Gastroesophageal sphincter (tissue), 4 donors: ENCODE results near the gene ABHD4. TPM values are rescaled to one million over a fixed set of nuclear protein-coding genes. Genes with fewer than 3 reads are reported as not detected.

ENCODE experiments used
- ATAC-seq: fragments of 150-250 bp; one replicate; pipeline ENCODE4 v1.9.1; 2016; ENCODE audit warnings: mild to moderate bottlenecking, moderate library complexity
- H3K27ac ChIP-seq, 4 donors: fragments of 200-600 bp; sonication (generic) in 3 of 4; 1 replicate in 3 of 4; 2 replicates in 1 of 4; pipeline ENCODE4 v1.5.1; 2016 to 2019
- H3K27me3 ChIP-seq: fragments of 200-600 bp; sonication (generic); one replicate; pipeline ENCODE4 v1.5.1; 2019
- H3K36me3 ChIP-seq, 2 donors: fragments of 200-600 bp; sonication (generic); one replicate each; pipeline ENCODE4 v1.5.1; 2019; ENCODE audit warnings: control low read depth in 1 of 2
- H3K4me1 ChIP-seq, 3 donors: fragments of 200-600 bp; sonication (generic); 1 replicate in 2 of 3; 2 replicates in 1 of 3; pipeline ENCODE4 v1.5.1; 2016 to 2019; ENCODE audit warnings: control low read depth in 2 of 3
- H3K4me3 ChIP-seq, 2 donors: fragments of 200-600 bp; sonication (generic); one replicate each; pipeline ENCODE4 v1.5.1; 2019; ENCODE audit warnings: mild to moderate bottlenecking in 1 of 2, moderate library complexity in 1 of 2
- H3K9me3 ChIP-seq, 3 donors: fragments of 200-600 bp; sonication (generic); one replicate each; pipeline ENCODE4 v1.5.1; 2017 to 2019; ENCODE audit warnings: control low read depth in 2 of 3
- EP300 ChIP-seq: sonication (generic); formaldehyde crosslinking; IDR thresholded peaks from one replicate; pipeline ENCODE4 v1.6.1; 2017; ENCODE audit warnings: antibody characterized with exemption, mild to moderate bottlenecking
- POLR2A ChIP-seq, 2 donors: fragments of 450-650 bp; IDR thresholded peaks; one replicate each; pipeline ENCODE4 v1.6.1; 2017; ENCODE audit warnings: antibody characterized with exemption in 2 of 2, mild to moderate bottlenecking in 2 of 2, moderate library complexity in 1 of 2
- POLR2AphosphoS5 ChIP-seq: sonication (generic); formaldehyde crosslinking; IDR thresholded peaks from one replicate; pipeline ENCODE4 v1.6.1; 2017; ENCODE audit warnings: antibody characterized with exemption
- WGBS, 2 donors: methylation state at CpG; one replicate each; pipeline ENCODE4 v1.1.5; 2018; ENCODE audit warnings: low coverage in 1 of 2; 5-methylcytosine and 5-hydroxymethylcytosine counted together
- total RNA-seq, 4 donors: library from RNA; depleted of rRNA; stranded (reverse); fragments of >200 nt; gene quantifications; one replicate each; pipeline ENCODE4 v1.1.0, GENCODE V29; 2016
- TF ChIP-seq, protein P1 (sequence below), 4 experiments: fragments of 200-600 bp in 2 of 4; fragments of 450-650 bp in 2 of 4; sonication (generic) in 1 of 4; IDR thresholded peaks; one replicate each; pipeline ENCODE4 v1.5.1; 2017 to 2019; ENCODE audit warnings: antibody characterized with exemption in 4 of 4, mild to moderate bottlenecking in 2 of 4, moderate library complexity in 2 of 4

The ABHD4 gene
- total RNA-seq, 4 donors from 2014 or later, result 23.8 to 42.0 (median 31.0) TPM

DNA sequence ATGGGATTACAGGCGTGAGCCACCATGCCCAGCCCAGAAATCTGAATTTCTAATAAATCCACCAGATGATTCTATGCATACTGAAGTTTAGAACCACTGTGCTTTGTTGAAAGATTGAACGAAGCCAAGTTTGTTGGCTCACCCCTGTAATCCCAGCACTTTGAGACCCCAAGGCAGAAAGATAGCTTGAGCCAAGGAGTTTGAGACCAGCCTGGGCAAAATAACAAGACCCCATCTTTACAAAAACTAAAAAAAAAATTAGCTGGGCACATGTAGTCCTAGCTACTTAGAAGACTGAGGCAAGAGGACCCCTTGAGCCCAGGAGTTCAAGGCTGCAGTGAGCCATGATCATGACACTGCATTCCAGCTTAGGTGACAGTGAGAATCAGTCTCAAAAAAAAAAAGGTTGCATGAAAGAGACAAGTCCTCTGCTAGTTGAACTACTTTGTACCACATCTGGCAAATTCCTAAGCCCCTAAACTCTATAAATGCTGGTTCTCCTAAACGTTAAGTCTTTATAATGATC is 1.7 kb upstream of the ABHD4 start:
- Histone ChIP-seq H3K9me3 (no peaks in the 10 kb centered on the region), H3K27me3 (no peaks in the 10 kb centered on the region), H3K36me3 (peaks cover 0 to 1% of the 10 kb centered on the region in 2 donors), H3K4me3 (no peak overlapping the region), H3K4me1 (peaks cover 5 to 25% (median 14%) of the 10 kb centered on the region in 3 donors), H3K27ac (no peak overlapping the region)
- WGBS, 2 donors, result 62 to 64% methylated on average over 1 of the region's 3 CpGs
- no peak for ATAC-seq
- no peak for TF ChIP-seq POLR2AphosphoS5
- TF ChIP-seq, protein P1, sequence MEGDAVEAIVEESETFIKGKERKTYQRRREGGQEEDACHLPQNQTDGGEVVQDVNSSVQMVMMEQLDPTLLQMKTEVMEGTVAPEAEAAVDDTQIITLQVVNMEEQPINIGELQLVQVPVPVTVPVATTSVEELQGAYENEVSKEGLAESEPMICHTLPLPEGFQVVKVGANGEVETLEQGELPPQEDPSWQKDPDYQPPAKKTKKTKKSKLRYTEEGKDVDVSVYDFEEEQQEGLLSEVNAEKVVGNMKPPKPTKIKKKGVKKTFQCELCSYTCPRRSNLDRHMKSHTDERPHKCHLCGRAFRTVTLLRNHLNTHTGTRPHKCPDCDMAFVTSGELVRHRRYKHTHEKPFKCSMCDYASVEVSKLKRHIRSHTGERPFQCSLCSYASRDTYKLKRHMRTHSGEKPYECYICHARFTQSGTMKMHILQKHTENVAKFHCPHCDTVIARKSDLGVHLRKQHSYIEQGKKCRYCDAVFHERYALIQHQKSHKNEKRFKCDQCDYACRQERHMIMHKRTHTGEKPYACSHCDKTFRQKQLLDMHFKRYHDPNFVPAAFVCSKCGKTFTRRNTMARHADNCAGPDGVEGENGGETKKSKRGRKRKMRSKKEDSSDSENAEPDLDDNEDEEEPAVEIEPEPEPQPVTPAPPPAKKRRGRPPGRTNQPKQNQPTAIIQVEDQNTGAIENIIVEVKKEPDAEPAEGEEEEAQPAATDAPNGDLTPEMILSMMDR (IDR thresholded peaks at IDR 0.05), result no peak
- no peak for TF ChIP-seq EP300
- TF ChIP-seq POLR2A (IDR thresholded peaks at IDR 0.05), result no peak

DNA sequence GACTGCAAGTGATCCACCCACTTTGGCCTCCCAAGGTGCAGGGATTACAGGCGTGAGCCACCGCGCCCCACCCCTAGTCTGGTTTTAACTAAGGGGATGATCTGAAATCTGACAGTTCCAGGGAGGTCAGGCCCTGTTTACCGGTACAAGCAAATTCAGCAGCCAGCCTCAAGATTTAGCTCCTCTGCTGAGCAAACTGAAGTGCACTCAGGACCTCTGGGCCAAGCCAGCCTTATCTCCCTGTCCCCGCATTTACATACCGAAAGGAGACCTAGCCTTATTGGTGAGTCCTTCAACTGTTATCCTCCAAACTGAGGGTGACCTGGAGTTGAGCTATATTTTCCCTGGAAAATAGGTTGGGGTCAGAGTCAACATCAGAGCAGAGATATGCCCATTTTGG is 835 bp upstream of the ABHD4 start:
- no peak for ATAC-seq
- no peak for TF ChIP-seq POLR2AphosphoS5
- TF ChIP-seq, protein P1 (IDR thresholded peaks at IDR 0.05), result no peak
- H3K9me3 ChIP-seq, result no peaks in the 10 kb centered on the region
- H3K27me3 ChIP-seq, result no peaks in the 10 kb centered on the region
- peaks cover 0 to 10% of the 10 kb centered on the region in 2 donors for H3K36me3 ChIP-seq
- WGBS, 2 donors, result 75% methylated on average over 3 of the region's 6 CpGs; no CpG with 5 or more reads in 1 of the 2 donors
- H3K27ac ChIP-seq, result peak overlapping the region in 1 of 4 donors; percentile 86
- peaks cover 5 to 26% (median 14%) of the 10 kb centered on the region in 3 donors for H3K4me1 ChIP-seq
- H3K4me3 ChIP-seq, result peak overlapping the region in 1 of 2 donors; percentile 80

DNA sequence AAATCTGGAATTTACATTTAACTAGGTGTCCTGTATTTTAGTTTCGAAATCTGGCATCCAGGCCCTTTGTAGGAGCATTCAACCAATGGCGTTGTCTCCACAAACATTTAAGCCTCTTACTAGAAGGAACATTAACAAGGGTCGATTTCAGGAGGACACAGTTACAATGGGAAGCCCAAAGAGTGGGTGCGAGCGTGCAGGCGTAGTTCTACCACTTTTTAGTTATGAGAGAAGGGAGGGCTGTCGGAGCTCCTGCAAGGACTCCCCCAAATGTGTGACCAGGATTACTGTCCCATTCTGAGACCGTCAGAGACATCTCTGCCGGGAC is 365 bp upstream of the ABHD4 start:
- Histone ChIP-seq H3K27ac (peak overlapping the region in 3 of 4 donors; percentile 86 to 94 (median 88)), H3K9me3 (no peaks in the 10 kb centered on the region), H3K27me3 (no peaks in the 10 kb centered on the region), H3K4me1 (peaks cover 5 to 31% (median 14%) of the 10 kb centered on the region in 3 donors), H3K36me3 (peaks cover 0 to 14% of the 10 kb centered on the region in 2 donors), H3K4me3 (peak overlapping the region; percentile 80 to 93)
- TF ChIP-seq, protein P1 (IDR thresholded peaks at IDR 0.05), result no peak
- TF ChIP-seq POLR2A (IDR thresholded peaks at IDR 0.05) (no peak), POLR2AphosphoS5 (no peak), EP300 (no peak)
- ATAC-seq, result no peak
- WGBS, 2 donors, result 17 to 20% methylated on average over 3 to 5 of the region's 9 CpGs

DNA sequence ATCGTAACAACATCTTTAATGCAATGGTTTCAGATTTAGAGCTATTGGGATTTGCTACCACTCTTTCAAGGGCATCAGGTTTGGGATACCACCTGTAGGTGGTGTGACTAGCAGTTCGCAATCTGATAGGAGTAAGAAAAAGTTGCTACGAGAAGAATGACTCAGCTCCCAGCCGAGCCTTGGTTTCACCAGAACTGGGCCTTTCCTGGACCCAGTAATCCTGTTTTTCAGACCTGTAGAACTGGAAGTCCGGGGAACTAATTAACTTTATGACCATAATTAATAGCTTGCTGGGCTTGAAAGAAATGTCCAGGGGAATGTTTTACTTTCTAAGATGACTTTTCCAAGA is 770 bp downstream of the ABHD4 start:
- peak overlapping the region; percentile 80 to 93 for H3K4me3 ChIP-seq
- WGBS, 2 donors, result 0 to 6% methylated on average over 3 to 5 of the region's 5 CpGs
- peak; percentile 86 for ATAC-seq
- peaks cover 3 to 26% of the 10 kb centered on the region in 2 donors for H3K36me3 ChIP-seq
- H3K9me3 ChIP-seq, result no peaks in the 10 kb centered on the region
- TF ChIP-seq, protein P1 (IDR thresholded peaks at IDR 0.05), result peak in 3 of 4 experiments; percentile 42 to 45 (median 43)
- TF ChIP-seq POLR2AphosphoS5 (peak; percentile 50), EP300 (no peak), POLR2A (IDR thresholded peaks at IDR 0.05) (no peak)
- peak overlapping the region; percentile 85 to 94 (median 87) for H3K27ac ChIP-seq
- H3K4me1 ChIP-seq, result peaks cover 5 to 31% (median 14%) of the 10 kb centered on the region in 3 donors
- H3K27me3 ChIP-seq, result no peaks in the 10 kb centered on the region

DNA sequence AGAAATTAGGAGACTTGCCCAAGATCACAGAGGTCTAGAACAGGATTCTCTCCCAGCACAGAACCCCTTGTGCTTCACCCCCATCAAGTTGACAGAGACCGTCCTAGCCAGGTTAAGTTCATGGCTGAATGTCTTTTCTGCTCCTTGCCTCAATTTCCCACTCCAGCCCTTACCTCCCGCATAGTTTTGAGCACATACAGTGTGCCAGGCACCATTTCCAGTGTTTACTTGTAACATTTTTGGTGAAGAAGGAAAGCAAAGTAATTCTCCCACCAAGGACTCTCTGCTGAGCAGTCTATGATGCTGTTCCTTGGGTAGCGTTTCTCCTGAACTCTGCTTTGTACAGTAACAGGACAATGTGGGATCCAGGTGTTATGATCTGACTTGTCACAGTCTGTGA is 1.2 kb downstream of the ABHD4 start:
- Histone ChIP-seq H3K4me3 (peak overlapping the region; percentile 80 to 93), H3K4me1 (peaks cover 5 to 31% (median 14%) of the 10 kb centered on the region in 3 donors), H3K36me3 (peaks cover 3 to 30% of the 10 kb centered on the region in 2 donors), H3K27me3 (no peaks in the 10 kb centered on the region), H3K27ac (peak overlapping the region; percentile 85 to 94 (median 87)), H3K9me3 (no peaks in the 10 kb centered on the region)
- ATAC-seq, result no peak
- WGBS, 2 donors, result 71 to 85% methylated on average over 2 to 3 of the region's 3 CpGs
- no peak for TF ChIP-seq POLR2AphosphoS5
- no peak for TF ChIP-seq POLR2A (IDR thresholded peaks at IDR 0.05)
- TF ChIP-seq EP300, result no peak
- TF ChIP-seq, protein P1 (IDR thresholded peaks at IDR 0.05), result no peak
